ENCODE measurements around the gene NFIC.
A peak's percentile ranks its signal among the peaks of the same experiment; 100 is the strongest.

NFIC gene

GRCh38 chr19:3508771-3509535 lies 142.6 kb downstream of the NFIC start:
- peak overlapping the region; percentile 37 for H3K4me2 ChIP-seq (ENCODE audit: low read length)
- peaks cover 36% of the 10 kb centered on the region for H3K4me1 ChIP-seq (ENCODE audit: control insufficient read depth, insufficient read depth, low read length)
- H3K4me3 ChIP-seq (ENCODE audit: low read length) = no peak overlapping the region
- no peaks in the 10 kb centered on the region for H3K9me3 ChIP-seq (replicated peaks; ENCODE audit: low read length)
- H3K9ac ChIP-seq (ENCODE audit: low read depth, low read length) = no peak overlapping the region
- H3K27me3 ChIP-seq (ENCODE audit: control insufficient read depth, insufficient read depth, low read length) = no peaks in the 10 kb centered on the region
- peaks cover 30% of the 10 kb centered on the region for H3K36me3 ChIP-seq (ENCODE audit: insufficient read depth, low read length)

GRCh38 chr19:3509566-3509989 lies 143.2 kb downstream of the NFIC start:
- Histone ChIP-seq H3K9me3 (replicated peaks; ENCODE audit: low read length) (no peaks in the 10 kb centered on the region), H3K36me3 (ENCODE audit: insufficient read depth, low read length) (peaks cover 30% of the 10 kb centered on the region), H3K27me3 (ENCODE audit: control insufficient read depth, insufficient read depth, low read length) (no peaks in the 10 kb centered on the region), H3K4me1 (ENCODE audit: control insufficient read depth, insufficient read depth, low read length) (peaks cover 43% of the 10 kb centered on the region), H3K4me2 (ENCODE audit: low read length) (no peak overlapping the region), H3K4me3 (ENCODE audit: low read length) (no peak overlapping the region), H3K9ac (ENCODE audit: low read depth, low read length) (no peak overlapping the region)

GRCh38 chr19:3510727-3511126 lies 144.3 kb downstream of the NFIC start:
- H3K4me2 ChIP-seq (ENCODE audit: low read length) = no peak overlapping the region
- no peaks in the 10 kb centered on the region for H3K27me3 ChIP-seq (ENCODE audit: control insufficient read depth, insufficient read depth, low read length)
- H3K4me1 ChIP-seq (ENCODE audit: control insufficient read depth, insufficient read depth, low read length) = peaks cover 43% of the 10 kb centered on the region
- H3K9ac ChIP-seq (ENCODE audit: low read depth, low read length) = no peak overlapping the region
- no peaks in the 10 kb centered on the region for H3K9me3 ChIP-seq (replicated peaks; ENCODE audit: low read length)
- H3K4me3 ChIP-seq (ENCODE audit: low read length) = no peak overlapping the region
- H3K36me3 ChIP-seq (ENCODE audit: insufficient read depth, low read length) = peaks cover 30% of the 10 kb centered on the region

GRCh38 chr19:3511506-3512251 lies 145.3 kb downstream of the NFIC start:
- Histone ChIP-seq H3K9me3 (replicated peaks; ENCODE audit: low read length) (no peaks in the 10 kb centered on the region), H3K9ac (ENCODE audit: low read depth, low read length) (no peak overlapping the region), H3K4me2 (ENCODE audit: low read length) (no peak overlapping the region), H3K36me3 (ENCODE audit: insufficient read depth, low read length) (peaks cover 30% of the 10 kb centered on the region), H3K4me3 (ENCODE audit: low read length) (no peak overlapping the region), H3K4me1 (ENCODE audit: control insufficient read depth, insufficient read depth, low read length) (peaks cover 51% of the 10 kb centered on the region), H3K27me3 (ENCODE audit: control insufficient read depth, insufficient read depth, low read length) (no peaks in the 10 kb centered on the region)

GRCh38 chr19:3512562-3513228 lies 146.3 kb downstream of the NFIC start:
- Histone ChIP-seq H3K36me3 (ENCODE audit: insufficient read depth, low read length) (peaks cover 30% of the 10 kb centered on the region), H3K4me2 (ENCODE audit: low read length) (no peak overlapping the region), H3K4me1 (ENCODE audit: control insufficient read depth, insufficient read depth, low read length) (peaks cover 45% of the 10 kb centered on the region), H3K27me3 (ENCODE audit: control insufficient read depth, insufficient read depth, low read length) (no peaks in the 10 kb centered on the region), H3K9me3 (replicated peaks; ENCODE audit: low read length) (no peaks in the 10 kb centered on the region), H3K4me3 (ENCODE audit: low read length) (no peak overlapping the region), H3K9ac (ENCODE audit: low read depth, low read length) (no peak overlapping the region)

- H3K4me1 ChIP-seq (ENCODE audit: control insufficient read depth, insufficient read depth, low read length) = peaks cover 41% of the 10 kb centered on the region
- no peak overlapping the region for H3K9ac ChIP-seq (ENCODE audit: low read depth, low read length)
- H3K27me3 ChIP-seq (ENCODE audit: control insufficient read depth, insufficient read depth, low read length) = no peaks in the 10 kb centered on the region
- no peak overlapping the region for H3K4me3 ChIP-seq (ENCODE audit: low read length)
- no peaks in the 10 kb centered on the region for H3K9me3 ChIP-seq (replicated peaks; ENCODE audit: low read length)
- peaks cover 30% of the 10 kb centered on the region for H3K36me3 ChIP-seq (ENCODE audit: insufficient read depth, low read length)
- no peak overlapping the region for H3K4me2 ChIP-seq (ENCODE audit: low read length)
Observed at GRCh38 chr19:3513229-3514140, 147.1 kb downstream of the NFIC start.

- Histone ChIP-seq H3K4me1 (ENCODE audit: control insufficient read depth, insufficient read depth, low read length) (peaks cover 27% of the 10 kb centered on the region), H3K4me2 (ENCODE audit: low read length) (no peak overlapping the region), H3K27me3 (ENCODE audit: control insufficient read depth, insufficient read depth, low read length) (no peaks in the 10 kb centered on the region), H3K9me3 (replicated peaks; ENCODE audit: low read length) (no peaks in the 10 kb centered on the region), H3K4me3 (ENCODE audit: low read length) (no peak overlapping the region), H3K9ac (ENCODE audit: low read depth, low read length) (no peak overlapping the region), H3K36me3 (ENCODE audit: insufficient read depth, low read length) (peaks cover 32% of the 10 kb centered on the region)
Observed at GRCh38 chr19:3514930-3515329, 148.5 kb downstream of the NFIC start.

- Histone ChIP-seq H3K4me3 (ENCODE audit: low read length) (no peak overlapping the region), H3K9me3 (replicated peaks; ENCODE audit: low read length) (no peaks in the 10 kb centered on the region), H3K9ac (ENCODE audit: low read depth, low read length) (no peak overlapping the region), H3K27me3 (ENCODE audit: control insufficient read depth, insufficient read depth, low read length) (no peaks in the 10 kb centered on the region), H3K4me2 (ENCODE audit: low read length) (no peak overlapping the region), H3K36me3 (ENCODE audit: insufficient read depth, low read length) (peaks cover 28% of the 10 kb centered on the region), H3K4me1 (ENCODE audit: control insufficient read depth, insufficient read depth, low read length) (peaks cover 25% of the 10 kb centered on the region)
Observed at GRCh38 chr19:3515891-3516422, 149.6 kb downstream of the NFIC start.

- no peaks in the 10 kb centered on the region for H3K9me3 ChIP-seq (replicated peaks; ENCODE audit: low read length)
- H3K36me3 ChIP-seq (ENCODE audit: insufficient read depth, low read length) = peaks cover 24% of the 10 kb centered on the region
- H3K9ac ChIP-seq (ENCODE audit: low read depth, low read length) = no peak overlapping the region
- no peak overlapping the region for H3K4me3 ChIP-seq (ENCODE audit: low read length)
- no peak overlapping the region for H3K4me2 ChIP-seq (ENCODE audit: low read length)
- peaks cover 25% of the 10 kb centered on the region for H3K4me1 ChIP-seq (ENCODE audit: control insufficient read depth, insufficient read depth, low read length)
- no peaks in the 10 kb centered on the region for H3K27me3 ChIP-seq (ENCODE audit: control insufficient read depth, insufficient read depth, low read length)
Observed at GRCh38 chr19:3516675-3517207, 150.4 kb downstream of the NFIC start.

GRCh38 chr19:3517638-3518037 lies 151.3 kb downstream of the NFIC start:
- Histone ChIP-seq H3K27me3 (ENCODE audit: control insufficient read depth, insufficient read depth, low read length) (no peaks in the 10 kb centered on the region), H3K9me3 (replicated peaks; ENCODE audit: low read length) (no peaks in the 10 kb centered on the region), H3K4me3 (ENCODE audit: low read length) (no peak overlapping the region), H3K4me1 (ENCODE audit: control insufficient read depth, insufficient read depth, low read length) (peaks cover 25% of the 10 kb centered on the region), H3K4me2 (ENCODE audit: low read length) (no peak overlapping the region), H3K36me3 (ENCODE audit: insufficient read depth, low read length) (peaks cover 19% of the 10 kb centered on the region), H3K9ac (ENCODE audit: low read depth, low read length) (no peak overlapping the region)
